GM12864 (cell line): ENCODE measurements around the gene FBXL16.
A peak's percentile ranks its signal among the peaks of the same experiment; 100 is the strongest.
"Not testable (repeated sequence)": the region's sequence is repeated elsewhere in the genome, so short reads cannot be mapped to it uniquely, and the experiment has no call there.

Experiments used
- DNase-seq: peaks from one replicate; pipeline ENCODE4 v3.0.0-alpha.2; 2011; ENCODE audit warnings: low read depth
- H3K4me3 ChIP-seq: 2 replicates; pipeline ENCODE4 v1.5.1; 2011; ENCODE audit warnings: mild to moderate bottlenecking, low read depth, low read length, control low read depth
- CTCF ChIP-seq: IDR thresholded peaks from 2 replicates; pipeline ENCODE4 v1.5.1; 2011; ENCODE audit warnings: low read depth, mild to moderate bottlenecking, moderate library complexity, low read length, control low read depth, inconsistent platforms; ENCODE audit errors: missing control alignments

The FBXL16 gene

DNA sequence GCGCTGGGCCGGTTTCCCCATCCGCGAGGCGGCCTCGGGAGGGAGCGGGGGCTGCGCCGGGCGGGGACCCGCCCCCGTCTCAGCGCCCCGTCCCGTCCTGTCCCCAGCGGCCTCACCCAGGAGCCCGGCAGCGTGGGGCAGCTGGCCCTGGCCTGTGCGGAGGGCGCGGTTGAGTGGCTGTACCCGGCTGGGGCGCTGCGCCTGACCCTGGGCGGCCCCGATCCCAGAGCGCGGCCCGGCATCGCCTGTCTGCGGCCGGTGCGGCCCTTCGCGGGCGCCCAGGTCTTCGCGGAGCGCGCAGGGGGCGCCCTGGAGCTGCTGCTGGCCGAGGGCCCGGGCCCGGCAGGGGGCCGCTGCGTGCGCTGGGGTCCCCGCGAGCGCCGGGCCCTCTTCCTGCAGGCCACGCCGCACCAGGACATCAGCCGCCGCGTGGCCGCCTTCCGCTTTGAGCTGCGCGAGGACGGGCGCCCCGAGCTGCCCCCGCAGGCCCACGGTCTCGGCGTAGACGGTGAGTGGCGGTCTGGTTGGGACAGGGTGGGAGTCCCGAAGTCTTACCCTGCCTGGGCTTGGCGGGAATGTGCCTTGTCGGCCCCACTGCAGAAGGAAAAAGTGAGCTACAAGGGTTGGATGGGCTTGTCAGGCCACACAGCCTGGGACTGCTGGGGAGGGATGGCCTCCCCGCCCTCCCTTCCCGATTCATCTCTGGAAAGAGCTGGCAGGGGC, 10.0 kb upstream of the FBXL16 start:
- TF ChIP-seq CTCF = no peak

GRCh38 chr16:714558-715476, 9.2 kb upstream of the FBXL16 start, which contains the start of gene METRN:
TSS of gene METRN (plus strand) at chr16:715118. CDS start at chr16:715290, 172 bp downstream.
- no peak for DNase-seq
- no peak for TF ChIP-seq CTCF
- peak within 1 kb of the TSS; percentile 56 for H3K4me3 ChIP-seq

More for the DNA sequence above, 10.0 kb upstream of the FBXL16 start:
- DNase-seq = no peak
- H3K4me3 ChIP-seq = peak overlapping the region; percentile 56

GRCh38 chr16:714079-714478, 8.5 kb upstream of the FBXL16 start:
- no peak for TF ChIP-seq CTCF
- no peak overlapping the region for H3K4me3 ChIP-seq
- DNase-seq = no peak

DNA sequence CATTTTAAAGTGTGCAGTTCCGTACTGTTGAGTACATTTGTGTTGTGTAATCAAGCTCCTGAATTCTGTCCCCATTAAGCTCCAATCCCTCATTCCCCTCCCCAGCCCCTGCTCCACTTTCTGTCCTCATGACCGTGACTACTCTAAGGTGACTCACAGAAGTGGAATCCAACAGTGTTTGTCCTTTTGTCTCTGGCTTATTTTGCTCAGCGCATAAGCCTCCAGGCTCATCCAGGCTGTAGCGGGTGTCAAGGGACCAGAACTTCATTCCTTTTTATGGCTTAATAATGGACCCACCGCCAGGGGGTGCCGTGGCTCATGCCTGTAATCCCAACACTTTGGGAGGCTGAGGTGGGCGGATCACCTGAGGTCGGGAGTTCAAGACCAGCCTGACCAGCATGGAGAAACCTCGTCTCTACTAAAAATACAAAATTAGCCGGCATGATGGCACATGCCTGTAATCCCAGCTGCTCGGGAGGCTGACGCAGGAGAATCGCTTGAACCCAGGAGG, 7.2 kb upstream of the FBXL16 start:
- DNase-seq, H3K4me3 ChIP-seq: not testable (repeated sequence)
- TF ChIP-seq CTCF = peak; percentile 44

DNA sequence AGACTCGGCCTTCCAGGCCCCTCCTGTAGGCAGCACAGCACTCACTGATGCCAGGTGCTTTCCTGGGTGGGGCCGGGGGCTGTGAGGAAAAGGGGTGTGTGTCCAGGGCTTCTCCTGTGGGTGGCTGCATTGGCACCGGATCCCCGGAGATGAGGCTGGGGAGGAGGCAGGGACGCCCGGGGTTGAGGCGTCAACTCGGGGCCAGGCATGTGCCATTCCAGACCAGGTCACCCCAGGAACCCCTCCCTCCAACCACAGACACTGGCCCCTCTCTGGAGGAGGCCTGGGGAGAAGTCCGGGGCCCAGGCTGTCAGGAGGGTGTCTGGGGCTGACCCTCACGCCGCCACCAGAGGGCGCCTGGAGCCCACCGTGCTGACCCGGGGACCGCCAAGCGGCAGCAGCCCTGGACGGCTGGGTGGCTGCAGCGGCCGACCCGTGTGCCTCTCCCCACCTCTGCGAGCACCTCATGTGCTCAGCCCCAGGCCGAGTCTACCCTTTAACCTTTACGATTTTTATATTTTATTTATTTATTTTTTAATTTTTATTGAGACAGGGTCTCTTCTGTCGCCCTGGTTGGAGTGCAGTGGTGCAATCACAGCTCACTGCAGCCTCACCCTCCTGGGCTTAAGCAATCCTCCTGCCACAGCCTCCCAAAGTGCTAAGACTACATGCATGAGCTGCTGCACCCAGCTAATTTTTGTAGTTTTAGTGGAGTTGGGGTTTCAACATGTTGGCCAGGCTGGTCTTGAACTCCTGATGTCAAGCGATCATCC, 6.1 kb upstream of the FBXL16 start:
- H3K4me3 ChIP-seq = no peak overlapping the region
- peak; percentile 92 for TF ChIP-seq CTCF
- no peak for DNase-seq

GRCh38 chr16:711084-711483, 5.5 kb upstream of the FBXL16 start:
- no peak overlapping the region for H3K4me3 ChIP-seq
- no peak for DNase-seq
- TF ChIP-seq CTCF = no peak
